Right lung (tissue), 5 donors: ENCODE measurements around the gene DICER1. TPM values are rescaled to one million over a fixed set of nuclear protein-coding genes. Genes with fewer than 3 reads are reported as not detected.

Source experiments
- DNase-seq, 2 donors: peaks; one replicate each; pipeline ENCODE4 v3.0.0-alpha.2; 2013
- polyA plus RNA-seq, 5 donors: library from polyadenylated mRNA; unstranded; fragments of 120-200 nt; gene quantifications; one replicate each; pipeline versions ENCODE4 v1.2.1 to v1.2.3, GENCODE V29; 2013; ENCODE audit warnings: inconsistent platforms in 1 of 5, low replicate concordance in 1 of 5; ENCODE audit not compliant: insufficient read length in 5 of 5, insufficient read depth in 1 of 5

The DICER1 gene
- polyA plus RNA-seq, 5 donors: 32.2 to 56.8 (median 49.6) TPM

- DNase-seq: no peak
These were observed 64.6 kb downstream of the DICER1 start for GRCh38 chr14:95092723-95093122.

- no peak for DNase-seq
These were observed 65.7 kb downstream of the DICER1 start for GRCh38 chr14:95091581-95091980.

GRCh38 chr14:95088665-95089064 is 68.7 kb downstream of the DICER1 start:
- DNase-seq: no peak

GRCh38 chr14:95087619-95088018 is 69.7 kb downstream of the DICER1 start:
- DNase-seq: no peak

DNA sequence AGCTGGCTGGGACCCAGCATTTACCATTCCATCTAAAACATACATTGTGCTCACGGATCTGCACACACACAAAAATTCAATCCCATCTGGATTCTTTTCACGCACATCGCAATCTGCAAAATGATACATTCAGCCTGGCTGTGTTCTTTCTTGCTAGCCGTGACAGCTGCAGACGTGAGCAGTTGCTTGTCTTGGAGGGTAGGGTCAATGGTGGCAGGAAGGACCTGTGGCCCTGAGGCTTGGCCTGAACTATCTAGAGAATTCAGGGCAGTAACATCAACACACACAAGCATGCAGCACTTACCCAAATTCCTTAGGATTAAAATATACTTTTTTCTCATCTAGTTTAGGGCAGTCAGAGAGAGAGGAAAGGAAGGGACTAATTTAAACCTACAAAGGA is 72.0 kb downstream of the DICER1 start:
- no peak for DNase-seq

- no peak for DNase-seq
These were observed 78.5 kb downstream of the DICER1 start for GRCh38 chr14:95078867-95079266.

GRCh38 chr14:95077345-95077744 is 80.0 kb downstream of the DICER1 start:
- peak; percentile 18 to 28 for DNase-seq

DNA sequence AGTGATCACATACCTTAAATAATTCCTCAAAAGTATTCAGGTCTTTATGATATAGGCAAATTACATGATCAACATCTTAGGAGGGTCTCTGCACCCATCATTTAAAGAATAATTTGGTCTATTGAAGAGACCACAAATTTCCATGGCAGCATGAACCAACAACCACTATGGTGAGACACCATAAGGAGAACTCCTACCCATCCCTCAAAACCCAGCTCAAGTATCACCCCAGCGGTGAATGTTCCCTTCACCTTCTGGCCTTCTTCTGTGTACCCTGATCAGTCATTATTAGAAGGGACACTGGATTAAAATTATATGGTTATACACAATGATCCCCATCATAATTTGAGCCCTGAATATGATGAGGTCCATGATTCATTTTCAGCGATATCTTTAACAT is 81.5 kb downstream of the DICER1 start:
- no peak for DNase-seq

GRCh38 chr14:95073947-95074346 is 83.4 kb downstream of the DICER1 start:
- DNase-seq: no peak

DNA sequence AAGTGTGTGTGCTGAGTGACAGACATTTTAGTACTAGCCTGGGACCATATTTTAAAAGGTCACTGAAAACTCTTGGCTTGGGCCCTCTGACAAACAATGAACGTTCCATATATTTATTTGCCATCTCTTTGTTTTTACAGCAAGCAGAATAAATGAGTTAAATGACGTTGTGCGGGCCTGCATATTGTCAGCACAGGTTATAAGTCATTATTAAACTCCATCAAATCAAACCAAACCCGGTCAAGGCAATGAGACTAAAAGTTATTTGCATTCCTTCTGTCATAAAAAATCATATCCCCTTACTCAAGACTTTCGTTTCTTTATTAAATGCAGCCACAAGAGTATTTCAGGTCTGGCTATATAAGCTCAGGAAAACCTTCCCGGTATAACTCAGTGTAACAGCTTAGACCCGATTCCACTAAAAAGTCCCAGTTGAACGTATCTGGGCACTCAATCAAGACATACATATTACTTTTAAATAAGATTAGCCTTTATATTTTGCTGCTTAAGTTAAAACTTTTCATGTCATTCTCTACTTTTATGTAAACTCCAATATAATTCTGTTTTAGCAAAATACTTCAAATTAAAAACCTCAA is 84.9 kb downstream of the DICER1 start:
- DNase-seq: no peak

- DNase-seq: no peak
These were observed 85.6 kb downstream of the DICER1 start for GRCh38 chr14:95071649-95072280.

DNA sequence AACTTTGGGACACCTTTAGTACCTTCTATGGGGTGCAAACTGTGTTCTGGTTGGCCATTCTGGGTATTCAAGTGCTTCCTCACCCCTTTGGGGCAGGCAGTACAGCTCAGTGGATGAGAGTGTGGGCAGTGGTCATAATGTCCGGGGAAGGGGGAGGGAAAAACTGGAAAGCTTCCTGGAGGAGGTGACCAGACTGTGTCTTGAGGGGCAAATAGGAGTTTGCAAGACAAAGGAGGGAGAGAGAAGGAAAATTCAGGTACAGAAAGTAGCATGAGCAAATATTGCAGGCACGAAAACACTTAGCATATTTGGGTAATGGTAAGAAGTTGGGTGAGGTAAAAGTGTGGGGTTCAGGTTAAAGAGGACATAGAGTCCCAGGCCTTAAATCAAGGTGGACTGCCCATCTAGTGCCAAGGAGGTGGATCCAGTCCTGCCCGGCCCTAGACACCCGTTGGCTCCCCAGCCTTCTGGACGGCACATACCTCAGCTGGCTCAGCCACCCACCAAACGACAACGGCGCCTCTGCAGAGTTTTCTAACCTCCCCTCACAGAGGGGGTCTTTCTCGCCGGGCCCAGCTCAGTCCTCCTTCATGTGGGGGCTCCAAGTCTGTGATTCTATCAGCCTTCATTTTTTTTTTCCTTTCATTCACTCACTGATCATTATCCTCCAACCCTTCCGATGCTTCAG is 86.4 kb downstream of the DICER1 start:
- DNase-seq: no peak

GRCh38 chr14:95069547-95069946 is 87.8 kb downstream of the DICER1 start:
- no peak for DNase-seq

DNA sequence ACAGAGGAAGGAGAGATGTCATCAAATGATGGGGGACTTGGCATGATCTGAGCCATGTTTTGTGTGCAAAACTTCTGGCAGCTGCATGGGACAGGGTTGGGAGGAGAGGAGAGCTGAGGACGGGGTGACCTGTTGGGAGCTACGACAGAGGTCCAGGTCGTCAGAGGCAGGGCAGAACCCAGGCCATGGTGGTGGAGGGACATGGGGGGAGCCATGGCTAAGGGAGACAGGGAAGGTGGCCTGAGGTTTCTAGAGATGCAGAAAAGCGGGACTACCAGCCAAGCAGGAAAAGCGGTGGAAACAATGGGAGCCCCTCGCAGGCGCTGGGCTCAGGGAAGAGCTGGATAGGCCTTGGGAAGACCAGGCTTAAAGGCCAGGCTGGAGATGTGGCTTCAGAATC is 88.3 kb downstream of the DICER1 start:
- no peak for DNase-seq

DNA sequence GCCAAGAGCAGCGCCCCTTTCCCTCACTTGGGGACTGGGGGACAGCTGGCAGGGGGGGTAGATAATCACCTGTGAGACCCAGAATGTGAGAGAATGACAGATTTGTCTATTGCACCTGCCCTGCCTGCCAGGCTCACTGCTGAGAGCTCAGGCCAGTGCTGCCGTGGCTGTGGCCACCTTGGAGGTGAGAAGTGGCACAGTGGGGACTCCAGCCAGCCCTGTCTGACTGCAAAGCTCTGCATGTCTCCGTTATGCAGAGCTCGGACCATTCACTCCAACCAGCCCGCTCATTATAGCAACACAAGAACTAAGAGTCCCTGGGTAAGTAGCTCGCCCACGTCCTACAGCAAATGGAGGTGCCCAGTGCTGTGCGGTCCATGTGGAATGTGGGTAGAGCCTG is 88.8 kb downstream of the DICER1 start:
- DNase-seq: no peak

DNA sequence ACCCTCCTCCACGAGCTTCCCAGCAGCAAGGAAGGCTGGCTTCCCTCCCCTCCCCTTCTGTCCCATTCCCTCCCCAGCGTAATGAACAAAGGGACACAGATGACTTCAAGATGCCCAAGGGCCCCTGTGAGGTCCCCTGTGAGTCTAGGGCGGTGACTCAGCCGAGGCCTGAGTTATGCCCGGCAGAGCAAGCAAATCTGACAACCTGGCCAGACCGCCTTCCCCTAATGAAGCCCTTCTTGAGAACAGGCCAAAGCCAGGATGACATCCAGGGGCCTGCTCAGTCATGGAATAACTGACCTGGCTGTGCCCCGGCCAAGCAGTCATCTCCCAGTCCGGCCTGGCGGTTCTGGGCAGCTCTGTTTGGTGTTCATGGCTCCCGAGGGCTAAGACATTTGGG is 89.2 kb downstream of the DICER1 start:
- no peak for DNase-seq

DNA sequence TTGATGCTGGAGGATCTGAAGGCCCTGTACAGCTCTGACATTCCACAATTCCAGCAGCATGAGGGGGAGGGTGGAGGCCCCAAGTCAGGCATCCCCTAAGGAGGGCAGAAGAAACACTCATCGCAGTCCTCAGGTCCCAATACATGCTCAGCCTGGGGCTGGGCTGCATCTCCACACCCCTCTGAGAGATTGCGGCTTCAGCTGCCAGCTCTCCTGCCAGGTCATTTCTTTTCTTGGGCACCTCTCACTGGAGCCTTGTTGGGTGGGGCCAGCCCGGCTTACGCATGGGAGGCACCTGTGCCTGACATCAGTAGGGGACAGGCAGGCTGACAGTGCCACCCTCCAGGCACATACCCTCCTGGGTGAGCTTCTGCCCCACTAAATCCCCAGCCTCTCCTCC is 89.8 kb downstream of the DICER1 start:
- DNase-seq: no peak

- no peak for DNase-seq
These were observed 90.8 kb downstream of the DICER1 start for GRCh38 chr14:95066427-95066986.

DNA sequence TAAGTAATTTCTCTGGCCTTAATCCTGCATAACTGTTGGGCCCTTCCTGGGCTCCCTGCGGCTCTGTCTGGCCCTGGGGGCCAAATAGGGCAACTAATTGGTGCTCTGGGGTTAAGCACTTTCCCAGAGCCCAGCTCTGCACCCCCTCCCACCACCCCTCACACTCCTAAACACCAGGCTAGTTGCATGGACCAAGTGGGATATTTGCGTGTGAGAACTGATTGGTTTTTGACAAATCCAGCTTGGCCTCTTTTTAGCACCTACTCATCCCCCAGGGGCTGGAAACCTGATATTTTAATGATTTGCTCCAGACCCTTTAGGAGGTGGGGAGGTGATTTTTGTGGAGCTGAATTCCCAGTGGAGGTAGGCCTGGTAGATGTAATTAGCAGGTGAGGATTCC is 91.9 kb downstream of the DICER1 start:
- no peak for DNase-seq

- no peak for DNase-seq
These were observed 92.6 kb downstream of the DICER1 start for GRCh38 chr14:95064734-95065133.

- DNase-seq: no peak
These were observed 93.1 kb downstream of the DICER1 start for GRCh38 chr14:95064256-95064655.

- no peak for DNase-seq
These were observed 93.9 kb downstream of the DICER1 start for GRCh38 chr14:95063391-95063790.

GRCh38 chr14:95062946-95063345 is 94.4 kb downstream of the DICER1 start:
- DNase-seq: no peak
